Activated T-cell treated with anti-CD3 and anti-CD28 coated beads, Interleukin-2, amount 50 U/mL, for 24 hours (primary cell): ENCODE data around the gene TGM2.
A peak's percentile ranks its signal among the peaks of the same experiment; 100 is the strongest.

ENCODE experiments used
- DNase-seq: peaks from one replicate; pipeline ENCODE4 v3.0.0-alpha.2; 2020
- H3K27ac Mint-ChIP-seq: 2 replicates; pipeline ENCODE4 v1.8.0; 2020; ENCODE audit warnings: mild to moderate bottlenecking, mixed read lengths
- H3K27me3 Mint-ChIP-seq: 2 replicates; pipeline ENCODE4 v1.8.0; 2020; ENCODE audit warnings: mixed read lengths
- H3K36me3 Mint-ChIP-seq: 2 replicates; pipeline ENCODE4 v1.8.0; 2020; ENCODE audit warnings: low read depth, mixed read lengths
- H3K4me1 Mint-ChIP-seq: 2 replicates; pipeline ENCODE4 v1.8.0; 2020; ENCODE audit warnings: low read depth, mixed read lengths
- H3K4me3 Mint-ChIP-seq: 2 replicates; pipeline ENCODE4 v1.8.0; 2020; ENCODE audit warnings: mild to moderate bottlenecking, moderate library complexity, mixed read lengths
- H3K9me3 Mint-ChIP-seq: 2 replicates; pipeline ENCODE4 v1.8.0; 2020; ENCODE audit warnings: mixed read lengths

The TGM2 gene

DNA sequence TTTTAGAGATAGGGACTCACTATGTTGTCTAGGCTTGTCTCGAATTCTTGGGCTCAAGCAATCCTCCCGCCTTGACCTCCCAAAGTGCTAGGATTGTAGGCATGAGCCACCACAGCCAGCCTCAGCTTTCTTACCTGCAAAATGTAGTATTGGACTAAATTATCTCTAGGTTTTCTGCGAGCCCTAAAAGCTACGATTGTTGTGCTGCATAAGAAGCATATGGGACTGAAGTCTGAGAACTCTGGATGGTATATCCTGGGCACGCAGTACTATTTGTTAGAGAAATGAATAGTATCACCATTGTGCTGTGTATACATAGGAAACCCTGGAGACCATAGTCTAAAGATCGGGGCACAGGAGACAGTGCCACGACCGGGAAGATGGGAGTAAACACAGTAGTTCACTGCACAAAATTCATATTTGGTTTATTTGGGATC is 71.4 kb downstream of the TGM2 start:
- H3K27me3 Mint-ChIP-seq = no peaks in the 10 kb centered on the region
- no peak overlapping the region for H3K4me3 Mint-ChIP-seq
- peaks cover 36% of the 10 kb centered on the region for H3K4me1 Mint-ChIP-seq
- H3K9me3 Mint-ChIP-seq = no peaks in the 10 kb centered on the region
- peaks cover 56% of the 10 kb centered on the region for H3K36me3 Mint-ChIP-seq
- H3K27ac Mint-ChIP-seq = no peak overlapping the region
- DNase-seq = no peak

DNA sequence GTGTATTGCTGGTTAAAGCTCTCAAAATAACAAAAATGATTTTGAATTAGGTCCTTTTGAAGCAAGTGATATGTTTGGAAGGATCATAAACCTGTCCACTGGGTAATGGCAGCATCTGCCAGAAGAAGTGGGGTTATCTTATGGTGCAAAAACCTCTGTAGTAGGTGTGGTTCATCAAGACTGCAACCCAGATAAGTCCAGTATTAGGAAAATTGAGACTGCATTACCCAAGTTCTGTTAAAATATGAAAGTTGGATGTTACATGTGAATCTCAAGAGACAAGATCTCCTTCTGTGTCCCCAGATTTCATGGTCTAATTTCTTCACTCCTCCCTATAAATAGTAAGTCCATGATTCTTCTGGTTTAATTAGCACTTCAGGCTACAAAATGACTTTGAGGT is 72.2 kb downstream of the TGM2 start:
- Mint-ChIP-seq H3K27me3 (no peaks in the 10 kb centered on the region), H3K36me3 (peaks cover 64% of the 10 kb centered on the region), H3K4me3 (no peak overlapping the region), H3K27ac (no peak overlapping the region), H3K9me3 (no peaks in the 10 kb centered on the region), H3K4me1 (peaks cover 36% of the 10 kb centered on the region)
- no peak for DNase-seq

DNA sequence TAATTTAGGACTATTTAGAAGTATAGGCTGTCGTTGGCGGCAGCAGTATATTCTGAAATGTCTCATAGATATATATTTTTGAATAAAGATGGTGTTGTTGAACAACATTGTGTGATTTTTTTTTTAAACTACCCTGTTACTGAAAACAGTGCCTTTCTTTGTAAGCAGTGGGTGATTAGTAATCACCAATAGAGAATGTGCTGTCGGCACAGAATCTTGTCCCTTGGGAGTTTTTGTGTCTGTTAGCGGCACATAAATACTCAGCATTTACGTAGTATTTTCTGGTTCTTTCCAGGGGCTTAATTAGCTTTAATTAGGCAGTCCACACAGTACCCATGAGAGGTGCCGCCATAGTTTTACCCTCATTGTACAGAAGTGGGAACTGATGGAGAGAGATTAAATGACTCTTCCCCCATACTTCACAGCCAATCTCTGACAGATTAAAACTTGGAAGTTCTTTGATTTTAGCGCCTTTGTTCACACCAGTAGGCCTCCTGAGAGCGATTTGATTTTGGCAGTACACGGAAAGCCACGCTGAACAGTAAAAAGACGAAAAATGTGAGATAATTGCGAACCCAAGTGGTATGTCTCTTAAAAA is 72.7 kb downstream of the TGM2 start:
- peak overlapping the region; percentile 76 for H3K27ac Mint-ChIP-seq
- H3K4me3 Mint-ChIP-seq = no peak overlapping the region
- DNase-seq = no peak
- peaks cover 69% of the 10 kb centered on the region for H3K36me3 Mint-ChIP-seq
- no peaks in the 10 kb centered on the region for H3K27me3 Mint-ChIP-seq
- peaks cover 36% of the 10 kb centered on the region for H3K4me1 Mint-ChIP-seq
- H3K9me3 Mint-ChIP-seq = no peaks in the 10 kb centered on the region

DNA sequence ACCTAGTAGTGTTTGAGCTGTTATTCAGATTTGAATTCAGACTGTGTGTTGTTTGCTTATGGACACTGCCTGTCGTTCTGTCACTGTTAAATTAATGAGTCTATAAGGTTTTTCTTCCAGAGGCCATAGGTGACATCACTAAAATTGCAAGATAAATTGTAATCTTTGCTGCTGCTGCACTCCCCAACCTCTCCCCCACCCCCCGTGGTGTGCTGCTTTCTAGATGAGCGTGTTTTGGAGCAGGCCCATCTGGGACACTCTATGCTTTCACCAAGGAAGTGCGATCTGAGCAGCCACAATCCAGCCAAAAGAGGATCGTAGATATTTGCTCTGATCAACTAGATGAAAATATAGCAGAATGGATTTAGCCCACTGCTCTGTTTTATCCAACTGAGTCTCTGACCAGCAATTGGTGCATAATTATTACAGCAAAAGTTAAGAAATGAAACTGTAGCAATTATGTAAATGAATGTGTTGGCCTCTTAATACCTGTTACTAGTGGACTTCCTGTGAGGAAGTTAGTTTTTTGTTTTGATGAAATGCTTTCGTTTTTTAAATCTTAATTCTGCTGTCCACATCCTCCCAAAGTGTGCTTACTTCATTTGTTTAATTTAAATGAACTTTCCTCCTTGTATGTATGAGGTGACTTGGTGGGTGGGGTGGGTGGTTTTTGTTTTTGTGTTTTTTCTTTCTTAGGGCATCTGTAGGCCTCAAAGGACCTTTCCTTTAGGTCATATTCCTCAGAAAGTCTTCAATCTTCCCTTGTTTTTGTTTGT is 73.4 kb downstream of the TGM2 start:
- H3K27ac Mint-ChIP-seq = peak overlapping the region; percentile 76
- H3K4me1 Mint-ChIP-seq = peaks cover 36% of the 10 kb centered on the region
- no peaks in the 10 kb centered on the region for H3K27me3 Mint-ChIP-seq
- DNase-seq = no peak
- H3K36me3 Mint-ChIP-seq = peaks cover 76% of the 10 kb centered on the region
- no peaks in the 10 kb centered on the region for H3K9me3 Mint-ChIP-seq
- H3K4me3 Mint-ChIP-seq = no peak overlapping the region

DNA sequence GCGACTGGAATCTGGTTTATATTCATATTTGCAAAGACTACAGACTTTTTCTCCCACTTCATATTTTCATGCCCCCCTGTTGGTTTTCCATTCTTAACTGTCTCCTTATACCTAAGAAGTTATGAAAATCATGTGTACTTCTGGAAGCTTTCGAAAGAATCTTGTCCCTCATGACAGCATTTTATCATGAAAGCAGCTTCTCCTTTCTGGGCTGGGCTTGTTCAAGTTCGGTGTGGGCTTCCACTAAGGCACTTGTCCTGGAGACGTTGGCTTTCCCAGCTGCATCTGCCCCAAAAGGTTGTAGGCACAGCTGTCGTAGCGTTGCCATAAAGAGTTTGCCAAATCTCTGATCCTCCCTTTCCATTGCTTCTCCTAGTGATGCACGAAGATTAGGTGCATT is 75.0 kb downstream of the TGM2 start:
- H3K4me3 Mint-ChIP-seq = no peak overlapping the region
- DNase-seq = no peak
- H3K36me3 Mint-ChIP-seq = peaks cover 86% of the 10 kb centered on the region
- H3K4me1 Mint-ChIP-seq = peaks cover 33% of the 10 kb centered on the region
- H3K27ac Mint-ChIP-seq = no peak overlapping the region
- no peaks in the 10 kb centered on the region for H3K27me3 Mint-ChIP-seq
- no peaks in the 10 kb centered on the region for H3K9me3 Mint-ChIP-seq

DNA sequence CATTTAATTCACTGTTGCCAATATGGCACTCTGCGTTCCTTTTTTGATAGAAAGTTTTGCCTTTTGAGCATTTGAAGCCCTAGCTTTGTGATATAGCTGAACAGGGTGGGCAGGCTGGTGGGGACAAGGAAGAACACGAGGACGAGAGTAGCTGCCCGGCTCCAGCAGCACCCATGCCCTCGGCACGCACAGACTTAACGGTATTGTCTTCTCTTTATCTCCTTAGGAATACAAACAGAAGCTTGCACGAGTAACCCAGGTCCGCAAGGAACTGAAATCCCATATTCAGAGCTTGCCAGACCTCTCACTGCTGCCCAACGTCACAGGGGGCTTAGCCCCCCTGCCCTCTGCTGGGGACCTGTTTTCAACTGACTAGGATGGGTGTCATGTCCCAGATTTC is 75.6 kb downstream of the TGM2 start:
- H3K9me3 Mint-ChIP-seq = no peaks in the 10 kb centered on the region
- H3K27ac Mint-ChIP-seq = no peak overlapping the region
- H3K4me1 Mint-ChIP-seq = peaks cover 27% of the 10 kb centered on the region
- no peaks in the 10 kb centered on the region for H3K27me3 Mint-ChIP-seq
- H3K36me3 Mint-ChIP-seq = peaks cover 89% of the 10 kb centered on the region
- no peak overlapping the region for H3K4me3 Mint-ChIP-seq
- no peak for DNase-seq

DNA sequence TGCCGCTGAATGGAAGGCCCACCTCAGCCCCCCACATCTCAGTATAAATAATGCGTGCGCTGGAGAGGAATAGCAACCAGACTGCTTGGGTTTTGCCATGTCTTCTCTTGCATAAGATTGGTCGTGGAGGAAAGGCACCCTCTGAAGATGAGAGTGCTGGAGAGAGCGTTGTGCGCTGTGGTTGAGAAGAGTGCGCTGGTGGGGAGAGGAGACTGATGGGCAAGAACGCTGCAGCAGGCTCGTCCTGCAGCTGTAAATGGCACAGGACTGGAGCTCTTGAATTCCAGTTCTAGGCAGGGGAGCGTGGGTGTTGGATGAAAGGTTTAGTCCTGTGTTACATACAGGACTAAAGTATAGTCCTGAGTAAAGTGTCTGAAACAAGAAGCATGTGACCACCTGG is 80.0 kb downstream of the TGM2 start:
- H3K36me3 Mint-ChIP-seq = peaks cover 95% of the 10 kb centered on the region
- no peak for DNase-seq
- no peaks in the 10 kb centered on the region for H3K27me3 Mint-ChIP-seq
- peaks cover 11% of the 10 kb centered on the region for H3K4me1 Mint-ChIP-seq
- no peak overlapping the region for H3K4me3 Mint-ChIP-seq
- H3K9me3 Mint-ChIP-seq = no peaks in the 10 kb centered on the region
- H3K27ac Mint-ChIP-seq = no peak overlapping the region

DNA sequence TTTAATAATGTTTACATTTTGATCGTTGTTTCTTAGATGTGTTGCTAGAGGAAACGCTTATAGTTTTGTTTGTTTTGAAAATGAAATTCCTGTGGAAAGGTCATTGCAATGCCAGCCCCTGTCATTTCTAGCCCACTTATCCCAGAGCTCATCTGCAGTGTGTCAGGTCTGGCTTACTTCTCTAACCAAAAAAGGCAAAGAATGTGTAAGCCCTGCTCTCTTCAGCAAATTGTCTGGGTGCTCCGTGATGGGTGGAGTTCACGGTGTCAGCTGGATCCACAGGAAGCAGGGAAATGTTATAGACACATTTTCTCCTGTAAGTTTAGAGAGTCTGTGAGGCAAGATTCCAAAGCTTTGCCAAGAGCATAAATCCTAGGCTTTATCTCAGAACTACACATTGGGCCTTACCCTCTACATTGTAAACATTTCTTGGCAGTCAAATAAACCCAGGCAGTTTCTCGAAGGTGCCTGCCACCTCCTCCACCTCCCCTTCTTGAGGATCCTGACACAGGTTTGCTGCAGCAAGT is 80.6 kb downstream of the TGM2 start:
- H3K4me3 Mint-ChIP-seq = no peak overlapping the region
- no peaks in the 10 kb centered on the region for H3K27me3 Mint-ChIP-seq
- peaks cover 95% of the 10 kb centered on the region for H3K36me3 Mint-ChIP-seq
- no peak for DNase-seq
- H3K4me1 Mint-ChIP-seq = peaks cover 16% of the 10 kb centered on the region
- H3K9me3 Mint-ChIP-seq = no peaks in the 10 kb centered on the region
- no peak overlapping the region for H3K27ac Mint-ChIP-seq

DNA sequence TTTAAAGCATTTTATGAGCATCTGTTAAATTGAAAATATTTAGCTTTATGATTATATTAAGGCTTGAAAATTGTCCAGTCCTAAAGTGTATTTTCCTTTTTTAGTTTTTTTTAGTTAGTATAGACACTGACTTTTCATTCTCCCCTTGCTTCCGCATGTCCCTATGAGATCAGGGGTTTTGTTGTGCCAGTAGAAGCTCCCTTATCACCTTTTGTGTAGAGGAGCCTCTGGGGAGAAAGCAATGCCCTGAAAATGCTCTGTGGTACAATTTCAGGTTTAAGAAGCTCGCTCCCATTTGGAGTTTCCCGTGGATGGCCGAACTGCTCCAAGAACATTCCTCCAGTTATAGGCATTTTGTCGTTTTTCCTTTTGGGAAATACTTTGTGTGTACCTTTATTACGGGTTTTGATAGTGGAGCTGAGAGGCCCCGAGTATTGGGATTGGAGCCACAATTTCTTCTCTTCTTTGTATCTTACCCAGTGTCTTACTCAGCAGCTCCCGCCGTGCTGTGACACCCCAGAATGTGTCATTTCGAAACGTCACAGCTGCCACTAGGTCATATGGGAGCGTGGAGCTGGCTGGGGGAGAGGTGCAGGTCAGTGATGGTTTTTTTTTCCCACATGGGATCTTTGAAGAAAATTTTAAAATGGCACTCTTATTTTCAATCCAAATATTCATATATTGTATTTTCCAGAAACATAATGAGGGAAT is 81.6 kb downstream of the TGM2 start:
- DNase-seq = no peak
- H3K4me3 Mint-ChIP-seq = no peak overlapping the region
- no peaks in the 10 kb centered on the region for H3K27me3 Mint-ChIP-seq
- H3K36me3 Mint-ChIP-seq = peaks cover 95% of the 10 kb centered on the region
- peaks cover 4% of the 10 kb centered on the region for H3K9me3 Mint-ChIP-seq
- H3K4me1 Mint-ChIP-seq = peaks cover 19% of the 10 kb centered on the region
- peak overlapping the region; percentile 6 for H3K27ac Mint-ChIP-seq

DNA sequence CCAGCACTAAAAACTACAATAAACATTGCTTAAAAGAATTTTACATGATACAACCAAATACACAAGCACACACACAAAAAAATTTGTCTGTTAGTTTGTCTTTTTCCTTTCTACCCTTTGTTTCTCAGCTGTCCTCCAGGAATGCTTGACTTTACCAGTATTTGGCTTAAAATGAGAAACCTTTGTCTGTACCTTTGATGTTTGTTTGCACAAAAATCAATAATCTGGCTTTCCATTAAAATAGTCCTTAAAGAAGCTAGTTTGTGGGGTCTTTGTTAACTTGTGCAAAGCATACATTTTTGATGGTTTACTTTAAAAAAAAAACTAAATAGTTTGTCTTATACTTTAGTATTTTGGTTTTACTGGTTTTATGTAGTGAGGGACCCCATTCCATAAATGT is 82.2 kb downstream of the TGM2 start:
- no peak overlapping the region for H3K4me3 Mint-ChIP-seq
- no peaks in the 10 kb centered on the region for H3K27me3 Mint-ChIP-seq
- peaks cover 4% of the 10 kb centered on the region for H3K9me3 Mint-ChIP-seq
- peaks cover 19% of the 10 kb centered on the region for H3K4me1 Mint-ChIP-seq
- DNase-seq = no peak
- no peak overlapping the region for H3K27ac Mint-ChIP-seq
- peaks cover 95% of the 10 kb centered on the region for H3K36me3 Mint-ChIP-seq

DNA sequence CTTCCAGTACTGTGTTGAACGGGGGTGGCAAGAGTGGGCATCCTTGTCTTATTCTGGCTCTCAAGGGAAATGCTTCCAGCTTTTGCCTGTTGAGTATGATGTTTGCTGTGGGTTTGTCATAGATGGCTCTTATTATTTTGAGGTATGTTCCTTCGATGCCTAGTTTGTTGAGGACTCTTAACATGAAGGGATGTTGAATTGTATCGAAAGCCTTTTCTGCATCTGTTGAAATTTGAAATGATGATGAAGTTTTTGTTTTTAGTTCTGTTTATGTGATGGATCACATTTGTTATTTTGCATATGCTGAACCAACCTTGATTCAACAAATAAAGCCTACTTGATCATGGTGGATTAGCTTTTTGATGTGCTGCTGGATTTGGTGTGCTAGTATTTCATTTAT is 83.5 kb downstream of the TGM2 start:
- H3K27me3 Mint-ChIP-seq = no peaks in the 10 kb centered on the region
- peak overlapping the region; percentile 23 for H3K27ac Mint-ChIP-seq
- peaks cover 95% of the 10 kb centered on the region for H3K36me3 Mint-ChIP-seq
- peaks cover 4% of the 10 kb centered on the region for H3K9me3 Mint-ChIP-seq
- H3K4me1 Mint-ChIP-seq = peaks cover 19% of the 10 kb centered on the region
- H3K4me3 Mint-ChIP-seq = no peak overlapping the region
- no peak for DNase-seq

DNA sequence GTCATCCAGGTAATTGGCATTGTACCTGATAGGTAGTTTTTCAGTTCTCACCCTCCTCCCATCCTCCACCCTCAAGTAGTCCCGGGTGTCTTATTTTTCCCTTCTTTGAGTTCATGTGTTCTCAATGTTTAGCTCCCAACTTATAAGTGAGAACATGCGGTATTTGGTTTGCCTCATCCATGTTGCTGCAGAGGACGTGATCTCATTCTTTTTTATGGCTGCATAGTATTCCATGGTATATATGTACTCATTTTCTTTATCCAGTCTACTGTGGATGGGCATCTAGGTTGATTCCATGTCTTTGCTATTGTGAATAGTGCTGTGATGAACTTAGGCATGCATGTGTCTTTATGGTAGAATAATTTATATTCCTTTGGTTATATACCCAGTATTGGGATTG is 85.7 kb downstream of the TGM2 start:
- no peak for DNase-seq
- Mint-ChIP-seq H3K9me3 (peaks cover 4% of the 10 kb centered on the region), H3K27ac (no peak overlapping the region), H3K27me3 (no peaks in the 10 kb centered on the region), H3K4me3 (no peak overlapping the region), H3K4me1 (peaks cover 23% of the 10 kb centered on the region), H3K36me3 (peaks cover 97% of the 10 kb centered on the region)

DNA sequence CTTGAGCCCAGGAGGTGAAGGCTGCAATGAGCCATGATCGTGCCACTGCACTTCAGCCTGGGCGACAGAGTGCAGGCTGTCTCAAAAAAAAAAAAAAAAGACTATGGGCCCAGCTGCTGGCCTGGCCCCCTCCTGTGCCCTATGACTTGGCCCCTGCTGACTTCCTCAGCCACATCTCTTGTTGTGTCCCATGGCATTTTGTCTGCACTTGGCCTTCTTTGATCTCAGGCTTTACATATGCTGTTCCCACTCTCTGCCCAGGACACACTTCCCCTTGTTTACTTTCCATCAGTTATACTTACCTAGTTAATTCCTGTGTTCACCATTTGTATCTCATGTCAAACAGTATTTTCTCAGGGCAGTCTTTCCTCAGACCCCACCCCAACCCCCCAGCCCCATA is 87.0 kb downstream of the TGM2 start:
- no peak overlapping the region for H3K27ac Mint-ChIP-seq
- H3K36me3 Mint-ChIP-seq = peaks cover 98% of the 10 kb centered on the region
- H3K27me3 Mint-ChIP-seq = no peaks in the 10 kb centered on the region
- H3K4me1 Mint-ChIP-seq = peaks cover 33% of the 10 kb centered on the region
- H3K9me3 Mint-ChIP-seq = peaks cover 4% of the 10 kb centered on the region
- no peak overlapping the region for H3K4me3 Mint-ChIP-seq
- no peak for DNase-seq
